Psoas muscle (tissue), 8 donors: ENCODE results near the gene ZCCHC2. TPM values are rescaled to one million over a fixed set of nuclear protein-coding genes. Genes with fewer than 3 reads are reported as not detected.

Experiments
- ATAC-seq, 4 donors: fragments of 200-7000 bp; cut with Tn5 transposase; one replicate each; pipeline ENCODE4 v1.9.1; 2020; ENCODE audit warnings: moderate library complexity in 3 of 4, mild to moderate bottlenecking in 2 of 4
- DNase-seq, 2 donors: peaks; one replicate each; pipeline ENCODE4 v3.0.0-alpha.2; 2020
- H3K27ac ChIP-seq: fragments of 200-600 bp; one replicate; pipeline ENCODE4 v1.8.0; 2022
- H3K27me3 ChIP-seq, 3 donors: fragments of 200-600 bp in 1 of 3; one replicate each; pipeline versions ENCODE4 v1.6.1 to v1.8.0; 2013 to 2022; ENCODE audit warnings: low read length in 2 of 3, mild to moderate bottlenecking in 2 of 3, moderate library complexity in 1 of 3; ENCODE audit not compliant: insufficient read depth in 3 of 3
- H3K36me3 ChIP-seq, 2 donors: fragments of 200-600 bp in 1 of 2; one replicate each; pipeline versions ENCODE4 v1.6.1 to v1.8.0; 2013 to 2022; ENCODE audit warnings: low read depth in 1 of 2, mild to moderate bottlenecking in 1 of 2, moderate library complexity in 1 of 2; ENCODE audit not compliant: insufficient read depth in 1 of 2
- H3K4me1 ChIP-seq: fragments of 200-600 bp; one replicate; pipeline ENCODE4 v1.8.0; 2022
- H3K4me3 ChIP-seq: fragments of 200-600 bp; one replicate; pipeline ENCODE4 v1.8.0; 2022; ENCODE audit warnings: mild to moderate bottlenecking
- H3K9me3 ChIP-seq: fragments of 200-600 bp; one replicate; pipeline ENCODE4 v1.8.0; 2022
- CTCF ChIP-seq: fragments of 200-600 bp; IDR thresholded peaks from one replicate; pipeline ENCODE4 v1.8.0; 2022; ENCODE audit warnings: antibody characterized with exemption
- WGBS, 3 donors: extraction: QIAGEN DNeasy Blood & Tissue Kit; methylation state at CpG; one replicate each; pipeline versions ENCODE4 v1.1.6 to v1.1.7; 2013; 5-methylcytosine and 5-hydroxymethylcytosine counted together
- intact Hi-C, 2 donors: fragments of 100-400 bp; cut with DNase I; formaldehyde crosslinking; loops; one replicate each; pipeline versions ENCODE4 v1.11.0 to v1.14.2; 2022
- polyA plus RNA-seq, 3 donors: library from polyadenylated mRNA; stranded (reverse); fragments of 200-250 nt; gene quantifications; one replicate each; pipeline ENCODE4 v1.2.3, GENCODE V29; 2013
- total RNA-seq, 4 donors: library from RNA; stranded (reverse); fragmentation: NEBNext Ultra II Directional in 2 of 4; extraction: Animal tissue kit (Norgen Biotek cat#: 25700) in 2 of 4; gene quantifications; one replicate each; pipeline versions ENCODE4 v1.2.1 to v1.2.4, GENCODE V29; 2021 to 2023
- donor health status: healthy with polysubstance abuse.
- donor health status: DM: no; HTN: no; CAD: no; lungs with moderate emphysema.
- donor health status: Bipolar disorder and iron deficiency.
- donor health status: healthy.
- donor health status: DM: yes; HTN: yes; CAD: no.
- donor health status: DM: no; HTN: no; CAD: no.
- donor health status: DM: no; HTN: no; CAD: no.
- donor health status: DM: yes; HTN: yes; CAD: no.

ZCCHC2 gene
- total and polyA plus RNA-seq, 7 donors: 4.0 to 41.8 (median 28.8) TPM

GRCh38 chr18:62498616-62499262, 24.1 kb upstream of the ZCCHC2 start:
- H3K9me3 ChIP-seq: no peaks in the 10 kb centered on the region
- WGBS, 3 donors: 87 to 93% (median 91%) methylated on average over 7 of the region's 7 CpGs
- H3K27ac ChIP-seq: no peak overlapping the region
- DNase-seq (no peak), ATAC-seq (no peak)
- H3K4me3 ChIP-seq: no peak overlapping the region
- no peaks in the 10 kb centered on the region for H3K4me1 ChIP-seq
- no peaks in the 10 kb centered on the region for H3K27me3 ChIP-seq
- intact Hi-C loops: no loop called here
- H3K36me3 ChIP-seq: no peaks in the 10 kb centered on the region
- TF ChIP-seq CTCF: no peak

GRCh38 chr18:62499263-62499650, 23.6 kb upstream of the ZCCHC2 start:
- Histone ChIP-seq H3K4me1 (no peaks in the 10 kb centered on the region), H3K27ac (no peak overlapping the region), H3K4me3 (no peak overlapping the region), H3K36me3 (no peaks in the 10 kb centered on the region), H3K9me3 (no peaks in the 10 kb centered on the region), H3K27me3 (no peaks in the 10 kb centered on the region)
- DNase-seq: no peak
- no peak for TF ChIP-seq CTCF
- intact Hi-C loops: no loop called here
- ATAC-seq: no peak
- 90 to 95% (median 91%) methylated on average over 10 of the region's 10 CpGs for WGBS, 3 donors

- intact Hi-C loops: no loop called here
- H3K9me3 ChIP-seq: no peaks in the 10 kb centered on the region
- no peaks in the 10 kb centered on the region for H3K27me3 ChIP-seq
- no peak for TF ChIP-seq CTCF
- no peak overlapping the region for H3K4me3 ChIP-seq
- ATAC-seq: no peak
- WGBS, 3 donors: 70 to 83% (median 76%) methylated on average over 1 of the region's 1 CpG
- H3K36me3 ChIP-seq: no peaks in the 10 kb centered on the region
- DNase-seq: no peak
- no peaks in the 10 kb centered on the region for H3K4me1 ChIP-seq
- no peak overlapping the region for H3K27ac ChIP-seq
These were observed 22.7 kb upstream of the ZCCHC2 start for GRCh38 chr18:62500174-62500573.

GRCh38 chr18:62500966-62501591, 21.7 kb upstream of the ZCCHC2 start:
- no peak overlapping the region for H3K4me3 ChIP-seq
- no peak overlapping the region for H3K27ac ChIP-seq
- no peaks in the 10 kb centered on the region for H3K36me3 ChIP-seq
- ATAC-seq: no peak
- H3K9me3 ChIP-seq: no peaks in the 10 kb centered on the region
- intact Hi-C loops: no loop called here
- no peaks in the 10 kb centered on the region for H3K27me3 ChIP-seq
- TF ChIP-seq CTCF: no peak
- DNase-seq: no peak
- H3K4me1 ChIP-seq: no peaks in the 10 kb centered on the region
